ENCODE data around the gene LDOC1. TPM values are rescaled to one million over a fixed set of nuclear protein-coding genes. Genes with fewer than 3 reads are reported as not detected.

The LDOC1 gene
- total RNA-seq = 6.2 and 17.4 TPM in 2 replicates

GRCh38 chrX:141176586-141177451, at the start of gene LDOC1:
TSS of gene LDOC1 (minus strand) at chrX:141177129. CDS start at chrX:141177021, 108 bp downstream.

Other genes with a start within 250 kb of the LDOC1 start
- gene SPANXB1, start 174.5 kb downstream of the LDOC1 start, total RNA-seq = not detected in 2 replicates
- not detected in 2 replicates for gene SPANXC, start 65.4 kb upstream of the LDOC1 start, total RNA-seq

Data from airway epithelial cell (primary cell).